Colonic mucosa (tissue), 4 donors: ENCODE results near the gene RC3H1. TPM values are rescaled to one million over a fixed set of nuclear protein-coding genes. Genes with fewer than 3 reads are reported as not detected.

Experiments used
- DNase-seq: peaks from one replicate; pipeline ENCODE4 v3.0.0-alpha.2; 2020
- H3K27ac ChIP-seq: fragments of 200-600 bp; one replicate; pipeline ENCODE4 v1.8.0; 2021
- H3K27me3 ChIP-seq: fragments of 200-600 bp; one replicate; pipeline ENCODE4 v1.8.0; 2021
- H3K36me3 ChIP-seq: fragments of 200-600 bp; one replicate; pipeline ENCODE4 v1.8.0; 2021
- H3K4me1 ChIP-seq: fragments of 200-600 bp; one replicate; pipeline ENCODE4 v1.8.0; 2021; ENCODE audit warnings: mild to moderate bottlenecking
- H3K4me3 ChIP-seq: fragments of 200-600 bp; one replicate; pipeline ENCODE4 v1.8.0; 2021
- H3K9ac ChIP-seq, 2 donors: one replicate each; pipeline ENCODE4 v1.7.0; 2013; ENCODE audit warnings: control low read depth in 2 of 2, low read depth in 2 of 2, low read length in 2 of 2
- H3K9me3 ChIP-seq: fragments of 200-600 bp; one replicate; pipeline ENCODE4 v1.8.0; 2021
- CTCF ChIP-seq: fragments of 200-600 bp; IDR thresholded peaks from one replicate; pipeline ENCODE4 v1.8.0; 2022; ENCODE audit warnings: antibody characterized with exemption, mild to moderate bottlenecking
- intact Hi-C: fragments of 100-400 bp; cut with DNase I; formaldehyde crosslinking; loops from one replicate; pipeline ENCODE4 v1.14.1; 2022
- total RNA-seq, 2 donors: library from RNA; stranded (reverse); fragmentation: NEBNext Ultra II Directional in 1 of 2; extraction: Animal tissue kit (Norgen Biotek cat#: 25700) in 1 of 2; gene quantifications; one replicate each; pipeline ENCODE4 v1.2.1, GENCODE V29; 2021
- donor health status: healthy.
- donor health status: DM: no; HTN: no; CAD: no.
- donor health status: DM: no; HTN: no; CAD: no.

The RC3H1 gene
- total RNA-seq, 2 donors from 2014 or later = 26.6 to 37.5 TPM

- intact Hi-C loops = no loop called here
Observed at GRCh38 chr1:173886746-173887611, 135.2 kb downstream of the RC3H1 start.

GRCh38 chr1:173884701-173885100, 137.5 kb downstream of the RC3H1 start:
- Histone ChIP-seq H3K27ac (no peak overlapping the region), H3K27me3 (no peaks in the 10 kb centered on the region), H3K9ac (no peak overlapping the region), H3K36me3 (no peaks in the 10 kb centered on the region), H3K4me1 (no peaks in the 10 kb centered on the region), H3K4me3 (no peak overlapping the region), H3K9me3 (no peaks in the 10 kb centered on the region)
- TF ChIP-seq CTCF = no peak
- DNase-seq = no peak
- intact Hi-C loops = no loop called here

More at GRCh38 chr1:173886746-173887611, 135.2 kb downstream of the RC3H1 start:
- H3K27ac ChIP-seq = no peak overlapping the region
- no peak for TF ChIP-seq CTCF
- H3K27me3 ChIP-seq = no peaks in the 10 kb centered on the region
- H3K36me3 ChIP-seq = no peaks in the 10 kb centered on the region
- no peaks in the 10 kb centered on the region for H3K4me1 ChIP-seq
- H3K9ac ChIP-seq = no peak overlapping the region
- no peak for DNase-seq
- H3K4me3 ChIP-seq = no peak overlapping the region
- H3K9me3 ChIP-seq = no peaks in the 10 kb centered on the region

Other genes starting within 250 kb of the RC3H1 start
- gene DARS2, start 197.7 kb downstream of the RC3H1 start, total RNA-seq = 10 to 100 TPM; 24.8 to 51.9 TPM
- gene CENPL, start 197.5 kb downstream of the RC3H1 start, total RNA-seq = 10 to 100 TPM in 1 of 2 donors, 1 to 10 TPM in 1; 5.7 to 13.6 TPM
- gene GAS5, start 154.4 kb downstream of the RC3H1 start, total RNA-seq = 100 to 1,000 TPM; 207 to 247 TPM
- gene ZBTB37, start 154.0 kb downstream of the RC3H1 start, total RNA-seq = 1 to 10 TPM; 5.8 to 6.7 TPM
- gene SERPINC1, start 105.0 kb downstream of the RC3H1 start, total RNA-seq = 1 to 10 TPM in 1 of 2 donors, under 1 TPM in 1; 0.29 to 1.8 TPM
- gene RABGAP1L, start 137.2 kb upstream of the RC3H1 start, total RNA-seq = 10 to 100 TPM; 50.3 to 87.0 TPM